GM12872 (cell line): ENCODE results near the gene RFX2.

Experiments
- CTCF ChIP-seq: IDR thresholded peaks from 3 replicates; pipeline ENCODE4 v1.5.1; 2011; ENCODE audit warnings: low read depth, mild to moderate bottlenecking, low read length, moderate library complexity; ENCODE audit not compliant: insufficient read depth

The RFX2 gene

GRCh38 chr19:6038634-6039405 lies 71.5 kb downstream of the RFX2 start:
- peak; percentile 12; the same call in 1 of the 3 replicates for TF ChIP-seq CTCF

GRCh38 chr19:6035026-6035425 lies 75.3 kb downstream of the RFX2 start:
- no peak for TF ChIP-seq CTCF

- TF ChIP-seq CTCF = no peak
Observed at GRCh38 chr19:6034512-6034911, 75.8 kb downstream of the RFX2 start.

GRCh38 chr19:6033744-6034264 lies 76.5 kb downstream of the RFX2 start:
- no peak for TF ChIP-seq CTCF

GRCh38 chr19:6032827-6033226 lies 77.5 kb downstream of the RFX2 start:
- no peak for TF ChIP-seq CTCF

GRCh38 chr19:6032381-6032780 lies 77.9 kb downstream of the RFX2 start:
- TF ChIP-seq CTCF = no peak

- TF ChIP-seq CTCF = no peak
Observed at GRCh38 chr19:6030214-6030507, 80.1 kb downstream of the RFX2 start.
